GM19043 (cell line): ENCODE results near the gene KLLN.
"Not testable (repeated sequence)": the region's sequence is repeated elsewhere in the genome, so short reads cannot be mapped to it uniquely, and the experiment has no call there.

ENCODE experiments used
- ATAC-seq: cut with Tn5 transposase; IDR thresholded peaks from one replicate; pipeline ENCODE4 v1.9.1; 2021; ENCODE audit warnings: low read depth; ENCODE audit not compliant: unreplicated experiment

The KLLN gene

DNA sequence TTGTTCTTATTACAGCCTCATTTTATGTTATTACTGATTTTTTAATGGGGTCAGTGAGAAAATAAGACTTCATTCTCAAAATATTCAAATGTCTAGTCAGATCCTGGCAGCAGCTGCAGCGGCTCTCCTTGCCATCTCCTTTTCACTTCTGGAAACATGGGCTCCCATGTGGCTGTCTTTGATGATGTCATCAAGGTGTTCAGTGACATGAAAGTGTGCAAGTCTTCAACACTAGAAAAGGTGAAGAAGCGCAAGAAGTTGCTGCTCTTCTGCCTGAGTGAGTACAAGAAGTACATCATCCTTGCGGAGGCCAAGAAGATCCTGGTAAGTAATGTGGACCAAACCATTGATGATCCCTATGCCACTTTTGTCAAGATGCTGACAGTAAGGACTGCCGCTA is 19.6 kb downstream of the KLLN start:
- ATAC-seq, result no peak

DNA sequence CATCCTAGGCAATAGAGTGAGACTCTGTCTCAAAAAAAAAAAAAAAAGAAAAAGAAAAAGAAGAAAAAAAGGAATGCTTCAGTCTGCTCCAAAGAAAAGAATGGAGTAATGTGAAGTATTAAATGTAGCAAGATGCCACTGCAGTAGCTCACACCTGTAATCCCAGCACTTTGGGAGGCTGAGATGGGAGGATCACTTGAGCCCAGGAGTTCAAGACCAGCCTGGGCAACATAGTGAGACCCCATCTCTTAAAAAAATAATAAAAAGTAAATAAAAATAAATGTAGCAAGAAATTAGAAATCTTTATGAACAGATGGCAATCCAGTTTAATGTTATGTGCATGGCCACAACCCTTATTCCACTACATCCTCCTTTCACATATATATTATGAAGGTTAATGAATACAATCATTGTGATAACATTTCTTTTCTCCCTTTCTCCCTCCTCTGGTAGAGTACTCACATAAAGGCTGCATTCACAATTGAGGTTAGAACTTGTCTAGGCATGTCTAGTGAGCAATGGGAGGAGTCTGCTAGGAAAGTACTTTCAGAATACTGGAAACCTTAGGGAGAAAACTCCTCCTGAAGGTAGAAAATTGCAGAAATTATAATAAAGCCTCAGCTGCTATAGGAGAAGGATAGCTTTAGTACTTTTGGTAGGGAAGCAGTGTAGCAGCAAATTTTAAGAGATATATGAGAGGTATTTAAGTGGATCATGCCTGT is 20.4 kb downstream of the KLLN start:
- no peak for ATAC-seq

- ATAC-seq, result no peak
These were observed 21.1 kb downstream of the KLLN start for GRCh38 chr10:87842220-87842641.

DNA sequence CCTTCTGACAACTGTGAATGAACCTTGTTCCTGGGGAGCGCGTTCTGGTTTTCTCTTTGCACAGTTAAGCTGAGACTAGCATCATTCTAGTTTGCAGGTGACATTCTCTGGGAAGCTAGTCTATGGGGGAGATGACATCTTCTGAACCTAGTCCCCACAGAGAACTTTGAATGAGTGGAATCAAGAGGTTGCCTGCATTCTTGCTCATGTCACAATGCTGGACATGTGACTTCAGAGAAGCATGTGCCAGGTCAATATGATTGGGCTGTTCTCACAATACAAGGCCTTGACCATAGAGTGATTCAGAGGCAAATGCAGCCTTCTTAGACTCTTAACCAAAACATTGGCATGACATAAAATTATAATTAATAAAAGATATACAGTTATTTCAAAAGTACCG is 22.1 kb downstream of the KLLN start:
- no peak for ATAC-seq

GRCh38 chr10:87838650-87839049 is 24.7 kb downstream of the KLLN start:
- ATAC-seq, result no peak

DNA sequence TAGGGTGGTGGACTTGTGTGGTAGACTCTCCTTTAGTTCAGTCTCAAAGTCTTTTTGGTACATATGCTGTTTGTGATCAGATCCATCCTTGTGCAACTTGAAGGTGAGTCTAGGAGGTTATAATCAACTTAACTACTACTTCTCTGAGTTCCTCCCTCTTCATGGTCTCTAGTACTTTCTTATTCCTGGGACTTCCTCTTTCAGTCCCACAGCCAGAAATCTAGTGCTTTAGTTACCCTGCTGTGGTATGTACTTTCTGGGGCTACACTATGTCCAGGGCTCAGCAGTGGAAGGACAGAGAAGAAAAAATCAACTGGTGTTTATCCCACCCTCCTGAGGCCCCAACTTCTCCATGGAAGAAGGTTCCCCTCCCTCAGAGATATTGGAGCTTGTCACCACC is 25.9 kb downstream of the KLLN start:
- ATAC-seq, result peak; percentile 57

- ATAC-seq, result no peak
These were observed 27.2 kb downstream of the KLLN start for GRCh38 chr10:87836098-87836497.

DNA sequence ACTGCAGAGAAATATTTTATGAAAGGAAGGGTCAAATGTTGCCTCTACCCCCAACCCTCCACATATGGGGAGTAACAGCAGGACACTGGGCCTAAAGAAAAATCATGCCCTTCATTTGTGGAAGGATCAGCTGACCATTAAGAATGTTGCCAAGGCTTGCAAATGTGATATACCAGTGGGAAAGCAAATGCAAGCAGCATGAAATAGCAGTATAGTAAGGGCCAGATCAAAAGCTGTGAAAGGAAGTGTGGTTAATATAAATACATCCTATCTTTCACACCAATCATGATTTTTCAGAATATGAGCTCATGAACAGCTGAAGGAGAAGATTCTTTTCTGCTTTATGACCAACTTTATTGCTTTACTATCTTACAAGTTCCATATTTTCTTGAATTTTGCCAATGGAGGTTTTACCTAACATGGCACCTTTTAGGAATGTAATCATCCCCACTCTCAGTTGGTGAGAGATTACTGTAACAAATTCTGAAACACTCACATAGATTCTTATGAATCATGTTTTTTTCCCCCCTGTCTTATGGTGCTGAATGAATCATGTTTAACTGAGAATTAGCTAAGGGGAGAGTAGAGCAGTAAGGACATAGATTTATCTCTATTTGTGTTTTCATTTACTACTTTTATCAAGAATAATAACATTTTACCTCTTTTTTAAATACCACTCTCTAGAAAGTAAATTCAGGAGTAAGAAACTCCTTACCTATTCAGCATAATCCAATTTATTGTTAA is 33.2 kb downstream of the KLLN start:
- ATAC-seq, result no peak

DNA sequence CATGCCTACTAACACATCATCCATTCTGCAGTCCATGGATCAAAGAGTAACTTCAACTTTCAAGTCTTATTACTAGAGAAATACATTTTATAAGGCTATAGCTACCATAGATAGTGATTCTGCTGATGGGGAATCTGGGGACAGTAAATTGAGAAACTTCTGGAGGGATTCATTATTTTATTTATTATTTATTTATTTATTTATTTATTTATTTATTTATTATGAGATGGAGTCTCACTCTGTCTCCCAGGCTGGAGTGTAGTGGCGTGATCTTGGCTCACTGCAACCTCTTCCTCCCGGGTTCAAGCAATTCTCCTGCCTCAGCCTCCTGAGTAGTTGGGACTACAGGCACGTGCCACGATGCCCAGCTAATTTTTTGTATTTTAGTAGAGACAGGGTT is 34.3 kb downstream of the KLLN start:
- ATAC-seq, result not testable (repeated sequence)

GRCh38 chr10:87827681-87828080 is 35.7 kb downstream of the KLLN start:
- ATAC-seq, result no peak

DNA sequence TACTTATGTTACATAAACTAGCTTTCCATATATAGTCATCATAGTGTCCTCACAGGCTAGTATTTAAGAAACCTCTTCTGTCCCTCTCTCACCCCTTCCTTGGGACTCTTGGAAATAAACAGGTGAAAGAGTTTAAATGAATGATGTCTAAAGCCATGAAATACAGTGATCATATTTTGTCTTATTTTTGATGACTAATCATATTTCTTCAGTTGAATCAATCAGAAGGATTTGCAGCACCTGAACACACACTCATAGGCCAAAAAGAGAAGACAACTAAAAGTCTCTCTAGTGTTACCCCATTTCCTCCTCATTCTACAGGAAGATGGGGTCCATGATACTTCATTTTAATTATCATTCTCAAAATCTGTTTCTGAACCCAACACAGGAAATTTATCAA is 36.7 kb downstream of the KLLN start:
- no peak for ATAC-seq

- ATAC-seq, result no peak
These were observed 44.1 kb downstream of the KLLN start for GRCh38 chr10:87819289-87819585.

- peak; percentile 52 for ATAC-seq
These were observed 44.6 kb downstream of the KLLN start for GRCh38 chr10:87818505-87819288.

GRCh38 chr10:87817609-87818504 is 45.5 kb downstream of the KLLN start, which contains the start of gene ATAD1:
Gene ATAD1 (minus strand): TSS chr10:87818226. CDS start chr10:87814599, 3,627 bp downstream.
- ATAC-seq, result peak; percentile 67

GRCh38 chr10:87816898-87817608 is 46.3 kb downstream of the KLLN start:
- no peak for ATAC-seq

DNA sequence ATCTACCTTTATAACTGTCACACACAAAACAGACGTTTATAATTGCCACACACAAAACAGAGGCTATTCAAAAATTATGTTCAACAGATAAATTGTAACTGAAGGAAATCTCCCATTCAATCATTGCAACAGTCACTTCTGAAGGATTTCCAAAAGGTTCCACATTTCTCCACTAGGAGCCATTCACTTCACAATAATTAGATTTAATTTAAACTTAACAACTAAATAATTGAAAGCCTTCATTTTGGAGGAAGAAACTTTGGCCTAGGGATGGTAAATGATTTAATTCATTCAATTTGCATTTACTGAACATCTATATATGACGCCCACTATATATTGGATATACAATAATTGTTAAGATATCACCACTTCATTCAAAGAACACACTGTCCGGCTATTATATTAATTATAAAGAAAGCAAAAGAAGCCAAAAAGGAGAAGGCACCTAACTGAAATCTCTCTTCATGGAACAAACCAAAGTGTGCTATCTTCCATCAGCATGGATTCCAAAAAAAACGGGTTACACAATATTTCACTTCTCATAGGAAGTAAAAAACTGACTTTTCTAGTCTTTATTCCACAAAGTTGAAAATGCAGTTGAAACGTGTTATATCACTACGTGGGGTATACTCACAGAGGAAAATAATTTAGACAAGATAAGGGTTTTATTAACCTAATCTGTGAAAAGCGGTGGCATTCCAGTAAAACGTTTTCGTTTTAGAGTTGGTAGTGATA is 47.0 kb downstream of the KLLN start:
- ATAC-seq, result no peak
